K562 (cell line): ENCODE results near the gene NDST3. TPM values are rescaled to one million over a fixed set of nuclear protein-coding genes. Genes with fewer than 3 reads are reported as not detected.

Source experiments
- ATAC-seq: fragments of 200-7000 bp; cut with Tn5 transposase; 3 replicates; pipeline ENCODE4 v1.9.1; 2020; ENCODE audit warnings: moderate library complexity
- BruUV-seq: library from RNA; stranded (reverse); fragments of 400-500 nt; replicated peaks from 2 replicates; lab custom pipeline; 2021; lab: Mats Ljungman, UMichigan
- CTCF ChIA-PET: fragments of 300-600 bp; formaldehyde crosslinking; extraction: SDS; loops from one replicate; lab custom pipeline; 2021; ENCODE audit warnings: low intra/inter-chr PET ratio; lab: Yijun Ruan, JAX
- POLR2A ChIA-PET: fragments of 300-600, 350-650 bp; sonication (Branson Sonifier 250); formaldehyde crosslinking; extraction: SDS; loops from one replicate; lab custom pipeline; 2021; ENCODE audit warnings: antibody characterized with exemption, inconsistent platforms; lab: Yijun Ruan, JAX
- DNase-seq, 4 experiments: peaks; one replicate each; pipeline versions ENCODE4 v3.0.0 to v3.0.0-alpha.2; 2011 to 2018; ENCODE audit warnings: low spot score in 3 of 4, mixed read lengths in 3 of 4; ENCODE audit errors: extremely low read depth in 1 of 4
- FAIRE-seq: peaks from 2 replicates; lab custom pipeline; 2011; peaks lifted over from hg19 to GRCh38; lab: Jason Lieb, UNC
- H2AFZ ChIP-seq: 2 replicates; pipeline ENCODE4 v1.6.0; 2011; ENCODE audit warnings: low read depth, low read length, control low read depth, inconsistent platforms
- H3K27ac ChIP-seq: fragments of 200-600 bp; 3 replicates; pipeline ENCODE4 v1.8.0; 2011; ENCODE audit warnings: low read depth, mild to moderate bottlenecking, control low read depth, inconsistent platforms, low read length, moderate library complexity, mixed read lengths; ENCODE audit errors: extremely low read depth
- H3K27me3 ChIP-seq, 2 experiments: fragments of 300-600 bp in 1 of 2; 2 replicates in 1 of 2; 3 replicates in 1 of 2; pipeline versions ENCODE4 v1.6.0 to v1.8.0; 2011; ENCODE audit warnings: inconsistent platforms in 2 of 2, low read length in 2 of 2, mild to moderate bottlenecking in 1 of 2, mixed read lengths in 1 of 2, moderate library complexity in 1 of 2; ENCODE audit not compliant: control insufficient read depth in 2 of 2, insufficient read depth in 2 of 2
- H3K36me3 ChIP-seq: fragments of 300-600 bp; 3 replicates; pipeline ENCODE4 v1.8.0; 2011; ENCODE audit warnings: mild to moderate bottlenecking, low read length, inconsistent platforms; ENCODE audit not compliant: control insufficient read depth, insufficient read depth
- H3K4me1 ChIP-seq, 2 experiments: fragments of 200-600 bp in 1 of 2; replicated peaks in 1 of 2; 2 replicates in 1 of 2; 3 replicates in 1 of 2; pipeline versions ENCODE4 v1.5.1 to v1.8.0; 2011; ENCODE audit warnings: inconsistent platforms in 2 of 2, low read length in 2 of 2, mild to moderate bottlenecking in 1 of 2, mixed read lengths in 1 of 2, moderate library complexity in 1 of 2; ENCODE audit not compliant: control insufficient read depth in 2 of 2, insufficient read depth in 2 of 2
- H3K4me2 ChIP-seq: 2 replicates; pipeline ENCODE4 v1.6.1; 2011; ENCODE audit warnings: low read length, control low read depth, inconsistent platforms, mixed read lengths; ENCODE audit not compliant: insufficient read depth
- H3K4me3 ChIP-seq: fragments of 200-600 bp; sonication (generic), shearing (Covaris generic); 2 replicates; pipeline ENCODE4 v1.5.1; 2016; ENCODE audit warnings: control low read depth, inconsistent platforms
- H3K79me2 ChIP-seq: fragments of 200-600 bp; 3 replicates; pipeline ENCODE4 v1.8.0; 2011; ENCODE audit warnings: low read length, inconsistent platforms; ENCODE audit not compliant: control insufficient read depth, insufficient read depth
- H3K9ac ChIP-seq, 2 experiments: 2 replicates each; pipeline versions ENCODE4 v1.6.0 to v1.6.1; 2011; ENCODE audit warnings: low read depth in 2 of 2, low read length in 2 of 2, control low read depth in 1 of 2, inconsistent platforms in 1 of 2, mild to moderate bottlenecking in 1 of 2, mixed read lengths in 1 of 2; ENCODE audit not compliant: insufficient read depth in 1 of 2
- H3K9me1 ChIP-seq: one replicate; pipeline ENCODE4 v1.6.0; 2011; ENCODE audit warnings: inconsistent platforms, mild to moderate bottlenecking, low read length, moderate library complexity; ENCODE audit not compliant: control insufficient read depth, insufficient read depth
- H3K9me3 ChIP-seq: replicated peaks from 2 replicates; pipeline ENCODE4 v1.5.1; 2011; ENCODE audit warnings: low read depth, low read length, inconsistent platforms; ENCODE audit not compliant: control insufficient read depth, insufficient read depth
- H4K20me1 ChIP-seq: replicated peaks from 2 replicates; pipeline ENCODE4 v1.6.1; 2011; ENCODE audit warnings: low read length, inconsistent platforms, mixed read lengths; ENCODE audit not compliant: control insufficient read depth, insufficient read depth
- CBX3 ChIP-seq, 2 experiments: IDR thresholded peaks; 1 replicate in 1 of 2; 2 replicates in 1 of 2; pipeline ENCODE4 v1.6.1; 2012; ENCODE audit warnings: inconsistent platforms in 2 of 2, low read length in 2 of 2, borderline replicate concordance in 1 of 2, control low read depth in 1 of 2
- EZH2 ChIP-seq: IDR thresholded peaks from 2 replicates; pipeline ENCODE4 v1.6.1; 2012; ENCODE audit warnings: low read depth, mild to moderate bottlenecking, inconsistent platforms, low read length, borderline replicate concordance
- HMG20A ChIP-seq: fragments of 450-650 bp; formaldehyde crosslinking; conservative IDR thresholded peaks from 2 replicates; pipeline ENCODE4 v1.4.0; 2020; ENCODE audit warnings: mild to moderate bottlenecking, mixed read lengths
- ID3 ChIP-seq, 2 experiments: fragments of 250-450 bp in 1 of 2; fragments of 450-650 bp in 1 of 2; sonication (Bioruptor Pico) in 1 of 2; IDR thresholded peaks; 2 replicates each; pipeline versions ENCODE4 v1.6.1 to v1.8.0; 2016 to 2021; ENCODE audit warnings: mild to moderate bottlenecking in 2 of 2, moderate library complexity in 2 of 2, missing compliant biosample characterization in 1 of 2, missing genetic modification characterization in 1 of 2
- MYNN ChIP-seq, 2 experiments: sonication (generic); formaldehyde crosslinking in 1 of 2; IDR thresholded peaks; 2 replicates each; pipeline versions ENCODE4 v1.5.0 to v1.6.1; 2016 to 2020; ENCODE audit warnings: antibody characterized with exemption in 1 of 2, missing genetic modification reagents in 1 of 2
- NR2F6 ChIP-seq: fragments of 450-650 bp; formaldehyde crosslinking; IDR thresholded peaks from 2 replicates; pipeline ENCODE4 v1.4.0; 2020; ENCODE audit warnings: mild to moderate bottlenecking
- PML ChIP-seq: IDR thresholded peaks from 2 replicates; pipeline ENCODE4 v1.6.1; 2012; ENCODE audit warnings: low read length, inconsistent platforms
- SETDB1 ChIP-seq: IDR thresholded peaks from one replicate; pipeline ENCODE4 v1.6.1; 2012; ENCODE audit warnings: low read length, control low read depth, inconsistent platforms
- TAF9B ChIP-seq: fragments of 450-650 bp; IDR thresholded peaks from 2 replicates; pipeline ENCODE4 v1.6.1; 2018; ENCODE audit warnings: mild to moderate bottlenecking; ENCODE audit not compliant: partially characterized antibody
- ZNF512 ChIP-seq: IDR thresholded peaks from 2 replicates; pipeline ENCODE4 v1.6.1; 2016; ENCODE audit warnings: missing genetic modification characterization, missing compliant biosample characterization
- ZNF609 ChIP-seq: sonication (generic); formaldehyde crosslinking; IDR thresholded peaks from 2 replicates; pipeline ENCODE4 v1.8.1; 2023; ENCODE audit warnings: missing genetic modification reagents, mild to moderate bottlenecking, borderline replicate concordance
- ZNF780A ChIP-seq: fragments of 250-450 bp; sonication (Bioruptor Pico); IDR thresholded peaks from 2 replicates; pipeline ENCODE4 v1.5.0; 2021; ENCODE audit warnings: mild to moderate bottlenecking
- WGBS: fragments of 100-300 bp; shearing (Covaris generic); methylation state at CpG from one replicate; pipeline ENCODE4 v1.1.6; 2016; ENCODE audit warnings: low coverage, mixed read lengths; ENCODE audit not compliant: insufficient coverage; ENCODE audit errors: missing lambda C conversion rate; 5-methylcytosine and 5-hydroxymethylcytosine counted together
- in situ Hi-C: fragments of 300-500 bp; cut with MboI; formaldehyde crosslinking; loops from 4 replicates; pipeline ENCODE4 v1.15.0; 2018; ENCODE audit warnings: inconsistent platforms, mixed read lengths
- intact Hi-C: fragments of 100-400 bp; cut with micrococcal nuclease; formaldehyde crosslinking; loops from 2 replicates; pipeline ENCODE4 v1.14.2; 2022
- polyA plus RNA-seq, 8 experiments: library from polyadenylated mRNA; depleted of rRNA in 4 of 8; stranded (reverse) in 5 of 8; unstranded in 3 of 8; fragments of >200 nt; fragmentation: Nextera tagmentation in 2 of 8; fragmentation: Illumina TruSeq in 1 of 8; extraction: Ambion mirVana in 2 of 8; extraction: Trizol in 1 of 8; gene quantifications; 2 replicates each; pipeline versions ENCODE4 v1.2.1 to v1.2.3, GENCODE V29; 2011 to 2014; ENCODE audit warnings: inconsistent platforms in 1 of 8, missing spikeins in 1 of 8
- total RNA-seq, 7 experiments: library from RNA; depleted of rRNA in 6 of 7; stranded (reverse); fragments of >200 nt in 6 of 7; fragmentation: Illumina TruSeq in 2 of 7; extraction: Trizol in 2 of 7; gene quantifications; 2 replicates each; pipeline versions ENCODE4 v1.2.1 to v1.2.3, GENCODE V29; 2011 to 2021; ENCODE audit warnings: low replicate concordance in 1 of 7

The NDST3 gene
- total and polyA plus RNA-seq, 9 of the 15 experiments (the other 6 are each of a cell fraction or from before 2014, with no cell fraction given) = not detected

GRCh38 chr4:118082182-118082581 lies 47.9 kb downstream of the NDST3 start (continued):
- TF ChIP-seq ZNF609 (CRISPR knock-in tag) (no peak), EZH2 (no peak), ID3 (CRISPR knock-in tag; IDR thresholded peaks at IDR 0.05) (no peak), ID3 (tag; IDR thresholded peaks at IDR 0.05) (no peak), PML (no peak)

GRCh38 chr4:118085700-118086099 lies 51.4 kb downstream of the NDST3 start:
- H3K4me3 ChIP-seq = no peak overlapping the region
- H3K4me1 ChIP-seq = no peaks in the 10 kb centered on the region
- H3K36me3 ChIP-seq = no peaks in the 10 kb centered on the region
- H3K9me3 ChIP-seq = no peaks in the 10 kb centered on the region
- H3K9me1 ChIP-seq = no peaks in the 10 kb centered on the region
- no peak overlapping the region for H3K4me2 ChIP-seq
- FAIRE-seq (no peak), ATAC-seq (no peak), DNase-seq (no peak)
- no peaks in the 10 kb centered on the region for H3K27me3 ChIP-seq
- WGBS = 1% methylated on average over 4 of the region's 4 CpGs
- intact Hi-C loops = no loop called here
- ChIA-PET CTCF (no interaction called here), POLR2A (no interaction called here)
- no TSS peak for BruUV-seq
- H3K9ac ChIP-seq = no peak overlapping the region
- in situ Hi-C loops = no loop called here
- no peak overlapping the region for H2AFZ ChIP-seq
- no peaks in the 10 kb centered on the region for H4K20me1 ChIP-seq
- no peak overlapping the region for H3K27ac ChIP-seq
- no peaks in the 10 kb centered on the region for H3K79me2 ChIP-seq
- TF ChIP-seq MYNN (IDR thresholded peaks at IDR 0.05) = no peak
- TF ChIP-seq MYNN (CRISPR knock-in tag; IDR thresholded peaks at IDR 0.05) = no peak
- no peak for TF ChIP-seq NR2F6 (CRISPR knock-in tag)
- TF ChIP-seq SETDB1 = no peak
- no peak for TF ChIP-seq ZNF780A (CRISPR knock-in tag)
- no peak for TF ChIP-seq ZNF512 (tag)
- TF ChIP-seq CBX3 (IDR thresholded peaks at IDR 0.05; ENCODE audit: borderline replicate concordance in 1 of 2, low read length in 2 of 2) = no peak
- TF ChIP-seq HMG20A (CRISPR knock-in tag) = no peak
- no peak for TF ChIP-seq TAF9B
